ENCODE measurements around the gene KLRK1.
A peak's percentile ranks its signal among the peaks of the same experiment; 100 is the strongest.
"Not testable (repeated sequence)": the region's sequence is repeated elsewhere in the genome, so short reads cannot be mapped to it uniquely, and the experiment has no call there.

The KLRK1 gene

DNA sequence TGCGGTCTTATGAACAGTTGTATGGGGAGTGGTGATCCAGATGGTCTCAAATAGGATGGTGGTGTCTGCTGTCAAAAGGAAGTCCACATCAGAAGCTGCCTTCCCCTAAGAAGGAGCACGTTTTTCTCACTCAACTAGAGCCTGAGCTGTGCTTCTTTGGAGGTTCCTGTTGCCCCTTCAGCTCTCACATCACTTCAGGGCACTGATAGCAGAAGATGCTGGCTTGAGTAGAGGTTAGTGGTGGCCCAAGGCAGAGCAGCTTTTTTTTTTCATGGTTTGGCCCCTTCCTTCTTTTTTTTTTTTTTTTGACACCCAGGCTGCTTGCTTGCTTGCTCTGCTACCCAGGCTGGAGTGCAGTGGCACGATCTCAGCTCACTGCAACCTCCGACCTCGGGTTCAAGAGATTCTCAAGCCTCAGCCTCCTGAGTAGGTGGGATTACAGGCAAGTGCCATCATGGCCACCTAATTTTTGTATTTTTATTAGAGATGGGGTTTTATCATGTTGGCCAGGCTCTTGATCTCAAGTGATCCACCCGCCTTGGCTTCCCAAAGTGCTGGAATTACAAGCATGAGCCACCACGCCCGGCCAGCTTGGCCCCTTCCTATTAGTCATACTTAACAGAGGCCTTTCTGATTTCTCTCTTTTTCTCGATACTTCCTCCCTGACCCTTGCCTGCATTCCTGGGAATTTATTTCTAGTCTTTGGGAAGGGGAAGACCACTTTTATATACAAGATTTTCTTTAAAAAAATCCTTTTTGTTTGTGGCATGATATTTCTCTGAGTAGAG lies 50.6 kb downstream of the KLRK1 start:
- Histone ChIP-seq H3K4me3 (ENCODE audit: low read length) (no peak overlapping the region), H3K9me2 (replicated peaks; ENCODE audit: insufficient read depth, low read length) (no peaks in the 10 kb centered on the region), H3K4me1 (ENCODE audit: low read length) (peaks cover 5% of the 10 kb centered on the region; the same call in 1 of the 2 replicates), H3K27me3 (replicated peaks; ENCODE audit: insufficient read depth, low read length) (no peaks in the 10 kb centered on the region), H3K27ac (ENCODE audit: low read length) (no peak overlapping the region), H4K20me1 (ENCODE audit: insufficient read depth, low read length) (no peaks in the 10 kb centered on the region), H3K36me3 (replicated peaks; ENCODE audit: insufficient read depth, low read length) (no peaks in the 10 kb centered on the region), H3F3A (ENCODE audit: insufficient read depth, low read length) (no peaks in the 10 kb centered on the region), H3K4me2 (ENCODE audit: low read depth, low read length) (no peak overlapping the region), H2AFZ (ENCODE audit: low read length) (no peak overlapping the region), H3K9ac (ENCODE audit: low read length) (no peak overlapping the region), H3K9me3 (replicated peaks; ENCODE audit: insufficient read depth, low read length) (no peaks in the 10 kb centered on the region), H3K79me2 (ENCODE audit: low read length) (no peaks in the 10 kb centered on the region)
- DNase-seq = no peak
- TF ChIP-seq EZH2phosphoT487 (IDR thresholded peaks at IDR 0.05; ENCODE audit: low read length) (no peak), EZH2 (optimal IDR thresholded peaks at IDR 0.05; ENCODE audit: low read depth, low read length) (no peak), CTCF (IDR thresholded peaks at IDR 0.05; ENCODE audit: low read length) (no peak)

- not testable (repeated sequence) for H3K4me2 ChIP-seq (ENCODE audit: low read depth, low read length); H3K27me3 ChIP-seq (replicated peaks; ENCODE audit: insufficient read depth, low read length); H3K36me3 ChIP-seq (replicated peaks; ENCODE audit: insufficient read depth, low read length); H3K9me2 ChIP-seq (replicated peaks; ENCODE audit: insufficient read depth, low read length); H4K20me1 ChIP-seq (ENCODE audit: insufficient read depth, low read length); DNase-seq; H3K4me3 ChIP-seq (ENCODE audit: low read length); H3K9me3 ChIP-seq (replicated peaks; ENCODE audit: insufficient read depth, low read length); H3F3A ChIP-seq (ENCODE audit: insufficient read depth, low read length); H3K4me1 ChIP-seq (ENCODE audit: low read length); H3K27ac ChIP-seq (ENCODE audit: low read length); H3K9ac ChIP-seq (ENCODE audit: low read length); H2AFZ ChIP-seq (ENCODE audit: low read length); H3K79me2 ChIP-seq (ENCODE audit: low read length)
These were observed 51.4 kb downstream of the KLRK1 start for GRCh38 chr12:10338470-10338869.

DNA sequence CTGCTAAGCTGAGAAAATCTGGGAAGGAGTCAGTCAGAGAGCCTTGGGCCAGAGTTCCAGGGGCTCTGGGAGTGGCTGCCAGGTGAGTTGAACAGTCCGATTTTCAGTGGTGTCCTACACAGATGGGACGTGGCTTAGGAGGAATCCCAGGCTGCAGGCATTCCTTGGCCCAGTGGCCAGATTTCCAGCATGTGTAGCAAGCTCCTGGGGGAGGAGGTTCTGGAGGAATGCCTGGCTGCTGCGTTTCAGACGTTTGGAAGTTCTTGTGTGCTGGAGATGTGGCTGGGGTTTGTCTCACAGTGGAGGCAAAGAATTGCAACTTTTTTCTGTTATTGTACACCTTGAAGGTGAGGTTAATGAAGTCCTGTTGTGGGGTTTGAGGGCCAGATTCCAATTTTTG lies 53.6 kb downstream of the KLRK1 start:
- H3K4me1 ChIP-seq (ENCODE audit: low read length); H3K27ac ChIP-seq (ENCODE audit: low read length); H3K36me3 ChIP-seq (replicated peaks; ENCODE audit: insufficient read depth, low read length); H2AFZ ChIP-seq (ENCODE audit: low read length); H3K9me3 ChIP-seq (replicated peaks; ENCODE audit: insufficient read depth, low read length); DNase-seq; H3K27me3 ChIP-seq (replicated peaks; ENCODE audit: insufficient read depth, low read length); H3K9ac ChIP-seq (ENCODE audit: low read length); H4K20me1 ChIP-seq (ENCODE audit: insufficient read depth, low read length); H3K9me2 ChIP-seq (replicated peaks; ENCODE audit: insufficient read depth, low read length); H3K4me2 ChIP-seq (ENCODE audit: low read depth, low read length); H3F3A ChIP-seq (ENCODE audit: insufficient read depth, low read length); H3K79me2 ChIP-seq (ENCODE audit: low read length); H3K4me3 ChIP-seq (ENCODE audit: low read length): not testable (repeated sequence)

GRCh38 chr12:10331642-10332239 lies 58.1 kb downstream of the KLRK1 start:
- TF ChIP-seq CTCF (IDR thresholded peaks at IDR 0.05; ENCODE audit: low read length) = peak; percentile 59
- no peak for TF ChIP-seq EZH2phosphoT487 (IDR thresholded peaks at IDR 0.05; ENCODE audit: low read length)
- DNase-seq = peak; percentile 50
- no peak overlapping the region for H3K27ac ChIP-seq (ENCODE audit: low read length)
- no peaks in the 10 kb centered on the region for H3K4me1 ChIP-seq (ENCODE audit: low read length)
- H3K4me2 ChIP-seq (ENCODE audit: low read depth, low read length) = no peak overlapping the region
- no peaks in the 10 kb centered on the region for H4K20me1 ChIP-seq (ENCODE audit: insufficient read depth, low read length)
- H3K36me3 ChIP-seq (replicated peaks; ENCODE audit: insufficient read depth, low read length) = no peaks in the 10 kb centered on the region
- no peak overlapping the region for H3K4me3 ChIP-seq (ENCODE audit: low read length)
- no peaks in the 10 kb centered on the region for H3K27me3 ChIP-seq (replicated peaks; ENCODE audit: insufficient read depth, low read length)
- H3K9ac ChIP-seq (ENCODE audit: low read length) = no peak overlapping the region
- no peaks in the 10 kb centered on the region for H3K79me2 ChIP-seq (ENCODE audit: low read length)
- H2AFZ ChIP-seq (ENCODE audit: low read length) = no peak overlapping the region
- no peaks in the 10 kb centered on the region for H3K9me3 ChIP-seq (replicated peaks; ENCODE audit: insufficient read depth, low read length)
- H3K9me2 ChIP-seq (replicated peaks; ENCODE audit: insufficient read depth, low read length) = no peaks in the 10 kb centered on the region
- H3F3A ChIP-seq (ENCODE audit: insufficient read depth, low read length) = no peaks in the 10 kb centered on the region

DNA sequence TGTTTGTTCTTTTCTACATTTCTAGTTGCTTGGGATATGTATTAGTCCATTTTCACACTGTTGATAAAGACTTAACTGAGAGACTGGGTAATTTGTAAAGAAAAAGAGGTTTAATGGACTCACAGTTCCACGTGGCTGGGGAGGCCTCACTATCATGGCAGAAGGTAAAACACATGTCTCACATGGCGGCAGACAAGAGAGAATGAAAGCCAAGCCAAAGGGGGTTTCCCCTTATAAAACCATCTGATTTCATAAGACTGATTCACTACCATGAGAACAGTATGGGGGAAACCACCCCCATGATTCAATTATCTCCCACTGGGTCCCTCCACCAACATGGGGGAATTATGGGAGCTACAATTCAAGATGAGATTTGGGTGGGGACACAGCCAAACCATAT lies 61.1 kb downstream of the KLRK1 start:
- not testable (repeated sequence) for H3K27ac ChIP-seq (ENCODE audit: low read length); H3K27me3 ChIP-seq (replicated peaks; ENCODE audit: insufficient read depth, low read length); H3K9ac ChIP-seq (ENCODE audit: low read length); H3K9me2 ChIP-seq (replicated peaks; ENCODE audit: insufficient read depth, low read length); H4K20me1 ChIP-seq (ENCODE audit: insufficient read depth, low read length); H3K36me3 ChIP-seq (replicated peaks; ENCODE audit: insufficient read depth, low read length); H3K79me2 ChIP-seq (ENCODE audit: low read length); H3K4me3 ChIP-seq (ENCODE audit: low read length); H3K4me2 ChIP-seq (ENCODE audit: low read depth, low read length); H3K9me3 ChIP-seq (replicated peaks; ENCODE audit: insufficient read depth, low read length); DNase-seq; H3F3A ChIP-seq (ENCODE audit: insufficient read depth, low read length); H2AFZ ChIP-seq (ENCODE audit: low read length); H3K4me1 ChIP-seq (ENCODE audit: low read length)

All from MM.1S (cell line).